ENCODE measurements around the gene CCDC92.

Gene CCDC92

GRCh38 chr12:123889848-123890535 is 82.6 kb downstream of the CCDC92 start:
- no peaks in the 10 kb centered on the region for H3K4me1 ChIP-seq (ENCODE audit: control insufficient read depth, insufficient read depth, low read length)
- WGBS, 2 experiments, result 92 to 93% methylated on average over 12 of the region's 12 CpGs
- no peaks in the 10 kb centered on the region for H3K9me3 ChIP-seq (ENCODE audit: control insufficient read depth, low read length)
- no peaks in the 10 kb centered on the region for H3K27me3 ChIP-seq (ENCODE audit: control insufficient read depth, insufficient read depth, low read length, poor library complexity, severe bottlenecking)
- H3K36me3 ChIP-seq (ENCODE audit: control insufficient read depth, insufficient read depth, low read length), result no peaks in the 10 kb centered on the region
- no peak overlapping the region for H3K27ac ChIP-seq (ENCODE audit: insufficient read depth, low read depth, low read length, poor library complexity, severe bottlenecking)
- H3K4me3 ChIP-seq (ENCODE audit: insufficient read depth, low read depth, low read length), result no peak overlapping the region

DNA sequence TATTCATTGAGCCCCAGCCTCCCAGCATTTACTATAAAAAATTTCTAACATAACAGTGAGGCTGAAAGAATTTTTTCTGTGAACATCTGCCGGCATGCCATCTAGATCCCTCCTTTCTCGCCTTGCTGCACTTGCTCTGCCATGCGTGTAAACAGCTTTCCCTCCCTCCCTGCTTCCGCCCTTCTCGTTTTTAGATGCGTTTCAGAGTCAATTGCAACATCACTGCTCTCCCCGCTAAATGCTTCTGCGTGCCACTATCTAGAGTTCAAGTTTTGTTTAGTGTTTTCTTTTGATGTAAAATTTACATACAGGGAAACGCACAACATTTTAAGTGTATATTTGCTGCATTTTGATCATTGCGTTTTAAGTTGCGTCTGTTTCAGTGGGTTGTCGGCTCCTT is 83.6 kb downstream of the CCDC92 start:
- no peak overlapping the region for H3K27ac ChIP-seq (ENCODE audit: insufficient read depth, low read depth, low read length, poor library complexity, severe bottlenecking)
- no peak overlapping the region for H3K4me3 ChIP-seq (ENCODE audit: insufficient read depth, low read depth, low read length)
- no peaks in the 10 kb centered on the region for H3K27me3 ChIP-seq (ENCODE audit: control insufficient read depth, insufficient read depth, low read length, poor library complexity, severe bottlenecking)
- no peaks in the 10 kb centered on the region for H3K4me1 ChIP-seq (ENCODE audit: control insufficient read depth, insufficient read depth, low read length)
- no peaks in the 10 kb centered on the region for H3K36me3 ChIP-seq (ENCODE audit: control insufficient read depth, insufficient read depth, low read length)
- 92 to 93% methylated on average over 12 of the region's 12 CpGs for WGBS, 2 experiments
- no peaks in the 10 kb centered on the region for H3K9me3 ChIP-seq (ENCODE audit: control insufficient read depth, low read length)

DNA sequence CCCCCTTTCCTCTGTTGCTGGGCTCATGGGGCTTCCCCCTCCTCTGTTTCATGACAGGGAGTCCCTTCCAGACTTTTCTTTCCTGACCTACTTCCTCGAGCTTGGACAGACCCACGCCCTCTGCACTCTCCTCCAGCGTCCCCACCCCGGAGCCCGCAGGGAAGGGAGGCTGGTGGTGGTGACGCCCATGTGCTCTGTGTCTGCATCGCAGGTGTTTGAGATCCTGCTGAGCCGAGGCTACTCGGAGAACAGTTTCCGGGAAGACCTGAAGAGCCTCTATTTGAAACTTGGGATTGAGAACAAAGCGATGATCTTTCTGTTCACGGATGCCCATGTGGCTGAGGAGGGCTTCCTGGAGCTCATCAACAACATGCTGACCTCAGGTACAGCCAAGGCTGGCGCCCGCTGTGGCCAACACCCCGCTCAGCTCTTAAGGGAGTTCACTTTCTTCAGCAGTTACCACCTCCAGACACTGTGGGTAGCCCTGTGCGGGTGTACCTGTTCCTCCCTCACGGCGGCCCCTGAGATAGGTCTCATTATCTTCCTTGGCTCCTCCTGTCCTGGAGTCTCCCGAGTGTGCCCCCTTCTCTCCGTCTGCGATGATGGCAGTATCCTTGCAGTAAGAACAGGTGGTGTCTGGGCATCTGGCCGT is 85.6 kb downstream of the CCDC92 start:
- Histone ChIP-seq H3K4me3 (ENCODE audit: insufficient read depth, low read depth, low read length) (no peak overlapping the region), H3K36me3 (ENCODE audit: control insufficient read depth, insufficient read depth, low read length) (no peaks in the 10 kb centered on the region), H3K4me1 (ENCODE audit: control insufficient read depth, insufficient read depth, low read length) (no peaks in the 10 kb centered on the region), H3K9me3 (ENCODE audit: control insufficient read depth, low read length) (no peaks in the 10 kb centered on the region), H3K27me3 (ENCODE audit: control insufficient read depth, insufficient read depth, low read length, poor library complexity, severe bottlenecking) (no peaks in the 10 kb centered on the region), H3K27ac (ENCODE audit: insufficient read depth, low read depth, low read length, poor library complexity, severe bottlenecking) (no peak overlapping the region)
- 86 to 87% methylated on average over 22 of the region's 22 CpGs for WGBS, 2 experiments

- no peak overlapping the region for H3K4me3 ChIP-seq (ENCODE audit: insufficient read depth, low read depth, low read length)
- H3K27ac ChIP-seq (ENCODE audit: insufficient read depth, low read depth, low read length, poor library complexity, severe bottlenecking), result no peak overlapping the region
- no peaks in the 10 kb centered on the region for H3K9me3 ChIP-seq (ENCODE audit: control insufficient read depth, low read length)
- no peaks in the 10 kb centered on the region for H3K36me3 ChIP-seq (ENCODE audit: control insufficient read depth, insufficient read depth, low read length)
- H3K27me3 ChIP-seq (ENCODE audit: control insufficient read depth, insufficient read depth, low read length, poor library complexity, severe bottlenecking), result no peaks in the 10 kb centered on the region
- 88 to 89% methylated on average over 13 of the region's 13 CpGs for WGBS, 2 experiments
- no peaks in the 10 kb centered on the region for H3K4me1 ChIP-seq (ENCODE audit: control insufficient read depth, insufficient read depth, low read length)
These were observed 86.4 kb downstream of the CCDC92 start for GRCh38 chr12:123886258-123886657.
